Ammon's horn (tissue), 1 donor: ENCODE data around the gene PPP1R13B.
"Not testable (repeated sequence)": the region's sequence is repeated elsewhere in the genome, so short reads cannot be mapped to it uniquely, and the experiment has no call there.

Experiments used
- DNase-seq: peaks from one replicate; pipeline ENCODE4 v3.0.0-alpha.2; 2016; ENCODE audit warnings: low spot score

The PPP1R13B gene

GRCh38 chr14:103699901-103700752 is 147.2 kb downstream of the PPP1R13B start:
- DNase-seq: peak; percentile 88

- no peak for DNase-seq
Observed at GRCh38 chr14:103699261-103699661, 148.1 kb downstream of the PPP1R13B start.

DNA sequence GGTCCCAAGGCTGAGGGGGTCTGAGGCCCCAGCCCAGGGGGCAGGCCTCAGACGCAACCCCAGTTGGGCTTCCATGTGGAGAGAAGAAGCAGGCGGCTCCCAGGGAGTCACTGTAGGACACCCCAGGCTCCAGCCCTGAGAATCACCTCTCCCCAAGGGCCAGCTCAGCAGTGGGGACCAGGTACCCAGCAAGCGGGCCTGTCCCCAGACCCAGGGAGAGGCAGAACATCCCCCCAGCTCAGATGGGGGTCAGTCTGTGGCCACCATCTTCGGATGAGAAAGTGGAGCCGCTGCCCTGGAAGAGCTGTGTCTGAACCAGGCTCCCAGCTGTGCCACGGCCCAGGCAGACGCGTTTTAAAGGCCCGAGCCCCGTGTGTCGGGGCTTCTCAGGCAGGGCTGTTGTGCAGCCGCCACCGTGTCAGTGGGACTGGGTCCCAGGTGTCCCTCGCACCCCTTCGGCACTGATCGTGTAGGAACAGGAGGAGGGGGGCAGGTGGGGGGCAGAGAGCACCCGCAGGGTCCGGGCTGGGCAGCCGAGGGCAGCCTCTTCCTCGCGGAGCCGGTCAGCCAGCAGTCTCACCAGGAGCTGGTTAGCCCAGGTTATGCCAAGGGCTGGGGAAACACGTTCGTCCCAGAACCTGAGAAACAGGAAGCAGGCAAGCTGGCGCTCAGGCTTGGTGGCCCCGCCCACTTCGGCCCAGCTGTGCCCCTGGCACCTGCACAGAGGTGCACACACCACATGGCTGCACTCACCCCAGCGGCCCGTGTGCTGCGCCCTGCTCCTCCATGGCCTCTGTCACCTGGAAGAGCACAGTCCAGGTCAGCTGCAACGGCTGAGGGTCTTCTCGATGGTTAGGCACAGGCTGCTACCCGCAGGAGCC is 148.8 kb downstream of the PPP1R13B start:
- DNase-seq: no peak

- DNase-seq: no peak
Observed at GRCh38 chr14:103697603-103698379, 149.6 kb downstream of the PPP1R13B start.

DNA sequence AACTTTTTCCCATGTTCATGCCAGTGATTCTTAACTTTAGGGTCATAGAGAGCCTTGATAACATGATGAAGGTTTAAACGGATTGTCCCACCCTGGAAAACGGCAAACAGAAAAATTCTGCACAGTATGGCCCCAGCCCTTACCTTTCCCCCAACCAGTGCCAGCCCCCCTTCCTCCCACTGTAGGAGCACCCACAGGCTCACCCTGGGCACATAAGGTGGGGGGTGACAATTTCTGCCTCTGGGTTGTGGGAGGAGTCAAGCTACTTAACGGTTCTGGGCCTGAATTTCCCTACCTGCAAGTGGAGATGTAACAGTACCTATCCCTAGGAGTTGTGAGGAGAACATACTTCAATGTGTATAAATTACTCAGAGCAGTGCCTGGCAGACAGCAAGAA is 150.2 kb downstream of the PPP1R13B start:
- DNase-seq: no peak

GRCh38 chr14:103696466-103697071 is 150.8 kb downstream of the PPP1R13B start:
- peak; percentile 3 for DNase-seq

DNA sequence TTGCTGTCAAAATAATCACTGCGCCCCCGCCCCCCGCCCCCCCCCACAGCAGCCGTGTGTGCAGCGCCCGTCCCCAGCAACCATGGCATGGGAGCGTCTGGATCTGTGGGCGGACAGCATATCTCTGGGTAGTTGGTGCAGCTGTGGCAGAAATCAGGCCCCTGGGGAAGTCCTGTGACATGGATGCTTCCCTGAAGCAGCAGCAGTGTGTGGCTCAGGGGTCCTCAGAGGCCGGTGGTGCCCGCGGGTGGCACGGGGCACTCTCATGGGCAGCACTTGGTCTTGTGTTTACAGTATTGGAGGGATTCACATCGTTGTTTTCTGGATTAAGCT is 151.3 kb downstream of the PPP1R13B start:
- DNase-seq: no peak

- DNase-seq: no peak
Observed at GRCh38 chr14:103695296-103696069, 151.9 kb downstream of the PPP1R13B start.

GRCh38 chr14:103694572-103695026 is 152.8 kb downstream of the PPP1R13B start:
- DNase-seq: peak; percentile 30

DNA sequence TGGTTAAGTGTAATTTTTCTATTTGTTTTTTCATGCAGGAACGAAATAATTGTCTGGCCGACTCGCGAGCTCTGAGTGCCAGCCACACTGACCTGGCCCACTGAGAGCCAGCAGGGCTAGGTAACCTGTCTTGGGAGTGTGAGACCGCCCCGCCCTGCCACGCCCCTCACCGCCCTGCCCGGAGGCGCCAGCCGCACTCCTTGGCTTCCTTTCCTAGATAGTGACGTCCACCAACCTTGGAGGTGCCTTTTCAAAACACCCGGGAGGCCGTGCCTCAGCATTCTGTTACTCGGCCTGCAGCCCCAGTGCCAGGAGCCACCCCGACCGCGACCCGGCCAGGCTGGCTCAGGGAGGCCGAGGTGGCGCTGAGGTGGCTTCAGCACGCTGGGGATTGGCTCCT is 153.9 kb downstream of the PPP1R13B start:
- DNase-seq: no peak

DNA sequence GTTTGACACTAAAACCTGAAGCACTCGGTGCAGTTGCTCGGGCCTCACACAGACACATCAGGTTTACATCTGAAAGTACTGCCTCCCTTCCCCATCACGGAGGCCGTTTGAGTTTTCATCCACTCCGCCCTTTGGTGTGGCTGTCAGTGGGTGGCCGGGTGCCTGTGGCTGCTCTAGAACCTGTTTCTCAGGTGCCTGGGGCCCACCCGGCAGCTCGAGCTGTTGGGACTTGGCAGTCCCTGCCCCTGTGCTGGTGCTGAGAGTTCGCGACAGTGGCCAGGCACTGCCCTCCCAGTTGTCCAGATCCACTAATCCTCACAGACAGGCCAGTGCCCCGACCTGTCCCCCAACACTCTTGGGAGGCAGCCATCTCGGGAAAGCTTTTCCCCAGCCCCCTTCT is 154.5 kb downstream of the PPP1R13B start:
- DNase-seq: no peak

- DNase-seq: peak; percentile 3
Observed at GRCh38 chr14:103692159-103692558, 155.2 kb downstream of the PPP1R13B start.

- DNase-seq: not testable (repeated sequence)
Observed at GRCh38 chr14:103691655-103692054, 155.7 kb downstream of the PPP1R13B start.

DNA sequence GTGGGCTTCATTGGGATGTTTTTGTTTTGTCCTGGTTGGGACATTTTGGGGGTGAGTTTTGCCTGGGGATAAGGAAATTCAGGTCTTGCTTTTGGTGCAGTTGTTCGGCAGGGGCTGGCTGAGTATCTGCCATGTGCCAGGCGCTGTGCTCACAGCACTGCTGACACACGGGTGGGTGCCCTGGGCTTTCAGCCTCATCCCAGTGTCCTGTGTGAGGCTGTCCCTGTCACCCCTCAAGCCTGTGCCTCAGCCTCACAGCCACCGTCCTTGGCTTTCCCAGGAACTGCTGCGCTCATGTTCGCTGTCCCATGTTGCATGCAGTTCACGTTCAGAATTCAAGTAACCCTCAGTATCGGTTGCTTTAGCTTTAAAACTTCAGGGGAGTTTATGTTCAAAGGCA is 157.0 kb downstream of the PPP1R13B start:
- DNase-seq: no peak

DNA sequence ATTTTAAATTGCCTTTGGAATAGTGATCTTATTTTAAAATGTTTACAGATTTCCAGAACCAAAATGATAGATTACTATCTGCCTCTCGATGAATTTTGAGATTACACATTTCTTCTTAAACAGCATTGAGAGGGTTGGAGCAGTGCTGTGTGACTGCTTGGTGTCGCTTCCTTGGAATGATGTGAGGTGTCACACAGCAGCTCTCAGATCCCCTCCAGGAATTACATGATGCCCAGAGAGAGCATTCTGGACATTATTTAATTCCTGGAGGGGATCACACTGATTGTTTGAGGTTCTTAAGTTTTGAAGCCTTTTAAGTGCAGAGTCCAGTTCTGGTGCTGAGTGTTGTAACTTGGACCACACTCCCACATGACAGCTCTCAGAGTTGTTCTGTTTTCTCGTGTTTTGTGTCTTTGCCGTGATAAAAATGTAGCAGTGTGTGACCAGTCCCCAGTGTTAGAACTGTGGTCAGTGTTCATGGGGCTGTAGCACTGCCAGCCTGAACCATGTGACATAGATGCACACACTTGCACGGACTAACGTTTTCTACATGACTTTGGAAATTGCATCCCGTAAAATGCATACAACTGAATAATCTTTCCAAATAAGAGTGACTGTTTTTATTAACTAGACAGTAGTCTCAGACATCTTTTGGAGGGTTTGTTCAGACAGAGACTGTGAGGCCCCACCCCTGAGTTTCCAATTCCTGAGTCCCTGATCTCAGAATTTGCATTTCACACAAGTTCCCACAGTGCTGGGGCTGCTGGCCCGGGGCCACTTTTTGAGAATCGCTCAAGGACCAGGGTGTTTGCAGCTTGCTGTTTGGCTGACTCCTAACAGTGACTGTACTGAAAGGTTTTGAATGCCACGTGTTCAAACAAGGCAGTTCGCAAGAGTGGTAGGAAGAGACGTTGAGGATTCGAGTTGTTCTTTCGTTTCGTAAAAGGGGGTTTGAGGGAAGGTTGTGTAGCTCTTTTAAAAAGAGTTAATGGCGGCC is 158.2 kb downstream of the PPP1R13B start:
- peak; percentile 66 for DNase-seq

DNA sequence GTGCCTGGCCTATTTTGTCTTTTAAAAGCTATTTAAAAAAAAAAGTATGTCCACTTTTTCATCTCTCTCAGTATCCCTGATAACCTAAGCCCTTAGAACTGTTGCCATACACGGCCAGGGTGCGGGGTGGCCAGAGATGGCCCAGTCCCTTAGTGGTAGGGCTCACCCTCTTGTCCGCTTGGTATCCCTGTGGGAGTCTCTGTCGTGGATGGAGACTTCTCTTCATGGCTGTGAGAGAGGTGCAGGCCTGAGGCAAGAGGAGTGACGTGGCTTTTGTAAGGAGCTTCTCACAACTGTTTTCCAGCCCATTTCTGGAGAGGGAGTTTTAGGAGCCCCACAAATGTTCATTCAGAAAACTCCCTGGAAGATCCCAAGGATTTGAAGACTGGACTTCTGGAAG is 158.9 kb downstream of the PPP1R13B start:
- DNase-seq: no peak

- DNase-seq: no peak
Observed at GRCh38 chr14:103687712-103688111, 159.7 kb downstream of the PPP1R13B start.

DNA sequence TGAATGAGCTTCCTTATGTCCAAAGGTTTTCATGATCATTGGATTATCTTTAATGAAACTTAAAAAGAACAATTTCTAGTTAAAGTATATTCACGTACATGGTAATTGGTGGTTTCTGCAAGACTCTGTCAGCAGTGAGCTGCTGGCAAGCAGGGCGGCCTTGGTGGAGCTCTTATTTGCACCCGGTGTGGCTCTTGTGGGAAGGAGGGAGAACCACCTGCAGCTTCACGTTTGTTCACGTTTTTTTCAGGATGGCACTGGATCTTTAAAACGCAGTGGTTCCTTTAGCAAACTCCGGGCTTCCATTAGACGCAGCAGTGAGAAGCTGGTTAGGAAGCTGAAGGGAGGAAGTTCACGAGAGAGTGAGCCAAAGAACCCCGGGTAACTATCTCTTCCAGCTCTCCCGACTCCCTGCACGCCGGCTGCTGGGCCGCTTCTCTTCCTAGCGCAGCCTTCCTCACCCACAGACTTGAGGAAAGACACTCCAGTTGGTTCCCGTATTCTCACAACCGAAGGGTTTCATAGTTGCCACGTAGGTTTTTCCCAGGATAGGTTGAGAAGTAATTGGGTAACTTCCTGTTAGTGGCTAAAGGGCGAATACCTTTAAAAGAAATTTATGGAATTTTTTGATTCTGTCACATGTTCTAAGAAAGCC is 160.4 kb downstream of the PPP1R13B start:
- DNase-seq: no peak
